GM23338 (cell line): Measurements from ENCODE around the gene CDYL.

Experiments used
- CREB1 ChIP-seq: fragments of 250-450 bp; sonication (Bioruptor Pico); IDR thresholded peaks from 2 replicates; pipeline ENCODE4 v1.5.0; 2020; ENCODE audit warnings: low read depth, mild to moderate bottlenecking, moderate library complexity
- CTCF ChIP-seq, 2 experiments: fragments of 200-600 bp in 1 of 2; sonication (generic) in 1 of 2; conservative IDR thresholded peaks; 2 replicates each; pipeline versions ENCODE4 v1.5.1 to v1.6.1; 2016 to 2017; ENCODE audit warnings: antibody characterized with exemption in 2 of 2, low read depth in 2 of 2, mild to moderate bottlenecking in 2 of 2, moderate library complexity in 1 of 2
- ETS1 ChIP-seq: IDR thresholded peaks from 2 replicates; pipeline ENCODE4 v1.6.1; 2016; ENCODE audit warnings: antibody characterized with exemption
- EZH2 ChIP-seq: fragments of 200-600 bp; sonication (generic); IDR thresholded peaks from one replicate; pipeline ENCODE4 v1.8.0; 2017; ENCODE audit warnings: antibody characterized with exemption, mild to moderate bottlenecking, low read depth; ENCODE audit not compliant: unreplicated experiment
- EZH2phosphoT487 ChIP-seq: fragments of 200-600 bp; sonication (generic); IDR thresholded peaks from one replicate; pipeline ENCODE4 v1.8.1; 2018; ENCODE audit warnings: antibody characterized with exemption; ENCODE audit not compliant: unreplicated experiment
- NANOG ChIP-seq: IDR thresholded peaks from 2 replicates; pipeline ENCODE4 v1.6.1; 2016; ENCODE audit warnings: antibody characterized with exemption, borderline replicate concordance
- POLR2AphosphoS5 ChIP-seq: IDR thresholded peaks from 2 replicates; pipeline ENCODE4 v1.6.1; 2016; ENCODE audit warnings: antibody characterized with exemption, low read depth
- REST ChIP-seq: IDR thresholded peaks from one replicate; pipeline ENCODE4 v1.6.1; 2018; ENCODE audit warnings: antibody characterized with exemption; ENCODE audit not compliant: unreplicated experiment
- STAT1 ChIP-seq: IDR thresholded peaks from one replicate; pipeline ENCODE4 v1.6.1; 2016; ENCODE audit warnings: antibody characterized with exemption; ENCODE audit not compliant: unreplicated experiment
- ZNF114 ChIP-seq: fragments of 250-450 bp; sonication (Bioruptor Pico); IDR thresholded peaks from 2 replicates; pipeline ENCODE4 v1.5.0; 2020; ENCODE audit warnings: mild to moderate bottlenecking, moderate library complexity
- ZNF331 ChIP-seq: fragments of 250-450 bp; sonication (Bioruptor Pico); IDR thresholded peaks from 2 replicates; pipeline ENCODE4 v1.5.0; 2020; ENCODE audit warnings: low read depth, mild to moderate bottlenecking, moderate library complexity

GRCh38 chr6:4946521-4946920, 170.3 kb downstream of the CDYL start:
- TF ChIP-seq CTCF (conservative IDR thresholded peaks at IDR 0.05; ENCODE audit: low read depth in 2 of 2) (no peak), POLR2AphosphoS5 (no peak), EZH2 (no peak), ETS1 (no peak), STAT1 (no peak), ZNF331 (CRISPR knock-in tag) (no peak), ZNF114 (no peak), REST (no peak), EZH2phosphoT487 (no peak), NANOG (no peak), CREB1 (CRISPR knock-in tag) (no peak)
